Mesenchymal stem cell (in vitro differentiated cells and primary cell): ENCODE measurements around the gene TTLL6.
A peak's percentile ranks its signal among the peaks of the same experiment; 100 is the strongest.

Experiments used
- DNase-seq: peaks from one replicate; pipeline ENCODE4 v3.0.0-alpha.2; 2013
- H2AFZ ChIP-seq: one replicate; pipeline ENCODE4 v1.6.1; 2013; ENCODE audit warnings: low read depth, mild to moderate bottlenecking, control low read depth, inconsistent platforms, low read length, moderate library complexity
- H2AK5ac ChIP-seq: 2 replicates; pipeline ENCODE4 v1.6.1; 2013; ENCODE audit warnings: low read length, moderate library complexity, mild to moderate bottlenecking, inconsistent platforms; ENCODE audit not compliant: severe bottlenecking
- H2BK120ac ChIP-seq: one replicate; pipeline ENCODE4 v1.6.1; 2013; ENCODE audit warnings: low read depth, mild to moderate bottlenecking, inconsistent platforms, low read length, moderate library complexity
- H2BK12ac ChIP-seq, 2 experiments: one replicate each; pipeline ENCODE4 v1.6.1; 2013; ENCODE audit warnings: inconsistent platforms in 2 of 2, low read length in 2 of 2, mild to moderate bottlenecking in 2 of 2, moderate library complexity in 2 of 2, control low read depth in 1 of 2
- H2BK15ac ChIP-seq: one replicate; pipeline ENCODE4 v1.6.1; 2013; ENCODE audit warnings: mild to moderate bottlenecking, low read depth, inconsistent platforms; ENCODE audit not compliant: poor library complexity, severe bottlenecking
- H2BK5ac ChIP-seq: 2 replicates; pipeline ENCODE4 v1.6.1; 2013; ENCODE audit warnings: low read depth, mild to moderate bottlenecking, low read length, control low read depth, inconsistent platforms; ENCODE audit not compliant: poor library complexity, severe bottlenecking
- H3K14ac ChIP-seq, 2 experiments: one replicate each; pipeline ENCODE4 v1.6.1; 2013; ENCODE audit warnings: inconsistent platforms in 2 of 2, low read length in 2 of 2, control low read depth in 1 of 2, mild to moderate bottlenecking in 1 of 2, moderate library complexity in 1 of 2
- H3K18ac ChIP-seq, 2 experiments: one replicate each; pipeline ENCODE4 v1.6.1; 2013; ENCODE audit warnings: inconsistent platforms in 2 of 2, low read length in 2 of 2, control low read depth in 1 of 2, low read depth in 1 of 2, mild to moderate bottlenecking in 1 of 2
- H3K23ac ChIP-seq, 2 experiments: one replicate each; pipeline ENCODE4 v1.6.1; 2013; ENCODE audit warnings: inconsistent platforms in 2 of 2, low read length in 2 of 2, mild to moderate bottlenecking in 2 of 2, moderate library complexity in 2 of 2, control low read depth in 1 of 2
- H3K27ac ChIP-seq: 2 replicates; pipeline ENCODE4 v1.5.1; 2013; ENCODE audit warnings: mild to moderate bottlenecking, moderate library complexity, low read length, control low read depth, inconsistent platforms; ENCODE audit not compliant: poor library complexity, severe bottlenecking
- H3K27me3 ChIP-seq, 2 experiments: 2 replicates each; pipeline versions ENCODE4 v1.6.1 to v1.7.0; 2013; ENCODE audit warnings: low read length in 2 of 2, mild to moderate bottlenecking in 2 of 2, moderate library complexity in 2 of 2, control low read depth in 1 of 2, inconsistent platforms in 1 of 2; ENCODE audit not compliant: control insufficient read depth in 1 of 2, insufficient read depth in 1 of 2
- H3K36me3 ChIP-seq, 2 experiments: 2 replicates each; pipeline versions ENCODE4 v1.6.1 to v1.7.0; 2013; ENCODE audit warnings: low read length in 2 of 2, control low read depth in 1 of 2, inconsistent platforms in 1 of 2, low read depth in 1 of 2, mild to moderate bottlenecking in 1 of 2; ENCODE audit not compliant: insufficient read depth in 2 of 2, control insufficient read depth in 1 of 2
- H3K4ac ChIP-seq, 2 experiments: one replicate each; pipeline ENCODE4 v1.6.1; 2013; ENCODE audit warnings: inconsistent platforms in 2 of 2, low read length in 2 of 2, mild to moderate bottlenecking in 2 of 2, moderate library complexity in 2 of 2, control low read depth in 1 of 2, low read depth in 1 of 2
- H3K4me1 ChIP-seq: 2 replicates; pipeline ENCODE4 v1.6.1; 2013; ENCODE audit warnings: low read depth, low read length, control low read depth; ENCODE audit not compliant: control insufficient read depth, insufficient read depth
- H3K4me2 ChIP-seq: 2 replicates; pipeline ENCODE4 v1.6.1; 2013; ENCODE audit warnings: low read length, mild to moderate bottlenecking, inconsistent platforms; ENCODE audit not compliant: poor library complexity, severe bottlenecking
- H3K4me3 ChIP-seq, 2 experiments: 2 replicates each; pipeline versions ENCODE4 v1.5.1 to v1.7.0; 2013; ENCODE audit warnings: low read length in 2 of 2, mild to moderate bottlenecking in 2 of 2, control low read depth in 1 of 2, low read depth in 1 of 2; ENCODE audit not compliant: insufficient read depth in 1 of 2
- H3K79me1 ChIP-seq: replicated peaks from 2 replicates; pipeline ENCODE4 v1.6.1; 2013; ENCODE audit warnings: mild to moderate bottlenecking, control low read depth, low read length, inconsistent platforms; ENCODE audit not compliant: poor library complexity, severe bottlenecking
- H3K9ac ChIP-seq: 2 replicates; pipeline ENCODE4 v1.7.0; 2013; ENCODE audit warnings: mild to moderate bottlenecking, low read length, moderate library complexity
- H3K9me3 ChIP-seq: 2 replicates; pipeline ENCODE4 v1.7.0; 2013; ENCODE audit warnings: mild to moderate bottlenecking, low read length; ENCODE audit not compliant: control insufficient read depth
- H4K8ac ChIP-seq: one replicate; pipeline ENCODE4 v1.6.1; 2013; ENCODE audit warnings: inconsistent platforms, mild to moderate bottlenecking, low read length, moderate library complexity
- H4K91ac ChIP-seq: one replicate; pipeline ENCODE4 v1.6.1; 2013; ENCODE audit warnings: mild to moderate bottlenecking, low read length, inconsistent platforms
- WGBS: methylation state at CpG from one replicate; pipeline ENCODE4 v1.1.7; 2013; ENCODE audit warnings: mixed read lengths; 5-methylcytosine and 5-hydroxymethylcytosine counted together

The TTLL6 gene

GRCh38 chr17:48790607-48791127, 26.4 kb downstream of the TTLL6 start:
- no peaks in the 10 kb centered on the region for H3K36me3 ChIP-seq
- peaks cover 35 to 51% of the 10 kb centered on the region in 2 experiments for H3K27me3 ChIP-seq
- peak overlapping the region in 1 of 2 experiments; percentile 49 for H3K14ac ChIP-seq
- H2BK12ac ChIP-seq, result peak overlapping the region in 1 of 2 experiments; percentile 12
- H3K9ac ChIP-seq, result no peak overlapping the region
- H3K23ac ChIP-seq, result no peak overlapping the region
- peak overlapping the region; percentile 18 for H4K91ac ChIP-seq
- H3K18ac ChIP-seq, result peak overlapping the region in 1 of 2 experiments; percentile 55
- H2BK5ac ChIP-seq, result no peak overlapping the region
- no peak overlapping the region for H3K4me3 ChIP-seq
- peak overlapping the region; percentile 94 for H4K8ac ChIP-seq
- H2AFZ ChIP-seq, result no peak overlapping the region
- peak overlapping the region; percentile 33 for H2BK15ac ChIP-seq
- H2BK120ac ChIP-seq, result no peak overlapping the region
- H3K4me2 ChIP-seq, result no peak overlapping the region
- no peak overlapping the region for H3K27ac ChIP-seq
- WGBS, result 43% methylated on average over 9 of the region's 9 CpGs
- DNase-seq, result no peak
- H3K79me1 ChIP-seq, result no peaks in the 10 kb centered on the region
- peak overlapping the region in 1 of 2 experiments; percentile 35 for H3K4ac ChIP-seq
- peaks cover 23% of the 10 kb centered on the region for H3K4me1 ChIP-seq
- H2AK5ac ChIP-seq, result no peak overlapping the region
- H3K9me3 ChIP-seq, result no peaks in the 10 kb centered on the region

DNA sequence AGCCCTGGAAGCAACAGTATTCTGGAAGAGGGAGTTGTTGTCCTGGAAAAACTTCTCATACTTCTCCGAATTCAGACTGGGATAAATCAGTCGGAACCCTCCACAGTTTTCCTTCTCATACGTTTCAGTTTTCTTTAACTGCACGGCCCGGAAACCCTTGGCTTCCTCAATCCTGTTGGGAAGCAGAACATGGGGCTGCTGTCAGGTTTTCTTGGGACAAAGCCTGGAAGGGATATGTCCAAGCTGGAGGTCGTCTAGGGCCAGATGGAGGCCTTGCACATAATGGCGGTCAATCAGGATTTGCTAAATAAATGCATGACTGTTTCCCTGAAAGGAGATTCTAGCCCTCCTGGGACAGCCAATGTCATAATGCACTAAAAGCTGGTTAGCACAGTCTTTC, 29.2 kb downstream of the TTLL6 start:
- Histone ChIP-seq H2BK120ac (no peak overlapping the region), H3K4me3 (no peak overlapping the region), H3K23ac (no peak overlapping the region), H3K9me3 (no peaks in the 10 kb centered on the region), H3K27ac (no peak overlapping the region), H3K36me3 (no peaks in the 10 kb centered on the region), H3K9ac (no peak overlapping the region), H3K18ac (no peak overlapping the region), H3K4me2 (no peak overlapping the region), H2BK5ac (no peak overlapping the region), H3K79me1 (no peaks in the 10 kb centered on the region), H2AK5ac (no peak overlapping the region), H4K91ac (peak overlapping the region; percentile 53), H3K4ac (no peak overlapping the region), H4K8ac (no peak overlapping the region), H3K4me1 (peaks cover 14% of the 10 kb centered on the region), H2BK15ac (no peak overlapping the region), H2BK12ac (no peak overlapping the region), H3K27me3 (peaks cover 49 to 63% of the 10 kb centered on the region in 2 experiments), H2AFZ (no peak overlapping the region), H3K14ac (no peak overlapping the region)
- DNase-seq, result no peak
- whole genome bisulfite sequencing, result 95% methylated on average over 7 of the region's 7 CpGs

- Histone ChIP-seq H3K79me1 (no peaks in the 10 kb centered on the region), H3K4ac (no peak overlapping the region), H2BK12ac (no peak overlapping the region), H3K4me3 (no peak overlapping the region), H3K4me2 (no peak overlapping the region), H2BK120ac (no peak overlapping the region), H3K27me3 (peaks cover 8 to 28% of the 10 kb centered on the region in 2 experiments), H3K14ac (no peak overlapping the region), H3K4me1 (no peaks in the 10 kb centered on the region), H3K23ac (no peak overlapping the region), H4K91ac (no peak overlapping the region), H4K8ac (no peak overlapping the region), H3K36me3 (no peaks in the 10 kb centered on the region), H2AK5ac (no peak overlapping the region), H3K9ac (no peak overlapping the region), H3K18ac (no peak overlapping the region), H3K27ac (no peak overlapping the region), H2BK15ac (no peak overlapping the region), H2AFZ (no peak overlapping the region), H2BK5ac (no peak overlapping the region), H3K9me3 (peaks cover 3% of the 10 kb centered on the region)
- no peak for DNase-seq
Measured at GRCh38 chr17:48779421-48779820, 37.6 kb downstream of the TTLL6 start.

GRCh38 chr17:48776602-48777001, 40.4 kb downstream of the TTLL6 start:
- no peaks in the 10 kb centered on the region for H3K4me1 ChIP-seq
- H2AFZ ChIP-seq, result no peak overlapping the region
- H3K27ac ChIP-seq, result no peak overlapping the region

More at GRCh38 chr17:48776602-48777001, 40.4 kb downstream of the TTLL6 start:
- H4K91ac ChIP-seq, result no peak overlapping the region
- H2BK5ac ChIP-seq, result no peak overlapping the region
- H3K9ac ChIP-seq, result no peak overlapping the region
- no peak overlapping the region for H3K4me3 ChIP-seq
- no peak overlapping the region for H2BK12ac ChIP-seq
- H2BK120ac ChIP-seq, result no peak overlapping the region
- DNase-seq, result no peak
- H3K23ac ChIP-seq, result no peak overlapping the region
- no peak overlapping the region for H3K14ac ChIP-seq
- H2BK15ac ChIP-seq, result no peak overlapping the region
- no peak overlapping the region for H3K4me2 ChIP-seq
- H2AK5ac ChIP-seq, result no peak overlapping the region
- H3K36me3 ChIP-seq, result no peaks in the 10 kb centered on the region
- H3K18ac ChIP-seq, result no peak overlapping the region
- peaks cover 6 to 31% of the 10 kb centered on the region in 2 experiments for H3K27me3 ChIP-seq
- H3K9me3 ChIP-seq, result peaks cover 3% of the 10 kb centered on the region
- H4K8ac ChIP-seq, result no peak overlapping the region
- no peaks in the 10 kb centered on the region for H3K79me1 ChIP-seq
- no peak overlapping the region for H3K4ac ChIP-seq
